CD4-positive, alpha-beta T cell treated with Interleukin-17A for 4 hours (primary cell): ENCODE measurements around the gene PLA2G6.
"Not testable (repeated sequence)": the region's sequence is repeated elsewhere in the genome, so short reads cannot be mapped to it uniquely, and the experiment has no call there.

Experiments
- DNase-seq: peaks from one replicate; pipeline ENCODE4 v3.0.0-alpha.2; 2020; ENCODE audit warnings: mixed read lengths

PLA2G6 gene

DNA sequence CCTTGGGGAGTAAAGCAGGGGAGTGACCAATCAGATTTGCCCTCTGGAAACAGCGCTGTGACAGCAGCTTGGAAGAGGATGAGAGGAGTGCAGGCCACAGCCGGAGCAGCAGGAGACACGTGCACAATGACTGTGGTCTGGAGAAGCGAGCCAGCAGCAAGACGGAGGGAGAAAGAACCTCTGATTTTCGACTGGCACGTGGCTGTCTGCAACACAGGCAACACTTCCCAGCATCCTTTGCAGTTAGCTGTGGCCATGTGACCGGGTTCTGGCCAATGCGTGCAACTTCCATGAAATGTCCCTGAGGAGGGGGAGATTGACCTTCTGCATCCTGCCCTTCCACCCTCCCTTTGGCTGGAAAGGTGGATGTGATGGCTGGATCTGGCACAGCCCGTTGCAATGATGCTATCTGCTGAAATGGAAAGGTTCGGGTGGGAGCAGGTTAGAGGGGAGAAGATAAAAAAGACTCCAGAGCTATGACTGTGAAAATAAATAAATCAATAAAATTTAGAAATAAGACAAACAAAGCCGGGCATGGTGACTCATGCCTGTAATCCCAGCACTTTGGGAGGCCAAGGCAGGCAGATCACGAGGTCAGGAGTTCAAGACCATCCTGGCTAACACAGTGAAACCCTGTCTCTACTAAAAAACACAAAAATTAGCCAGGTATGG lies 15.6 kb downstream of the PLA2G6 start:
- DNase-seq: no peak

DNA sequence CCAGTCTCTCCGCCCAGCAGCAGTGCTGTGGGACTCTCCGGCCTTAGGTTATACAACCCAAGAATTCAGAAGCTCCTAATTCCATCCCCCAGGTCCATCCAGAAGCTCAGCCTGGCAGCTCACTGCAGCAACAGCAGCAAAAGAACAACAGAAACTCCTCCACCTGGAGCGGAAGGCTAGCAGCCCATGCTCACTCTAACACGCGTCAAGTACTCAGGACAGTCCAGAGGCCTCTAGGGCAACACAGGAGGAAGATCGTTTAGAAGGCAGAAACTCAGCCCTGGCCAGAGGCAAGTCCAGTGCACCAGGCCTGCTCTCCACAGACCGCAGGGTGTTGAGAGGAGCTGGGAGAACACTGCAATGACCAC lies 17.1 kb downstream of the PLA2G6 start:
- DNase-seq: no peak

DNA sequence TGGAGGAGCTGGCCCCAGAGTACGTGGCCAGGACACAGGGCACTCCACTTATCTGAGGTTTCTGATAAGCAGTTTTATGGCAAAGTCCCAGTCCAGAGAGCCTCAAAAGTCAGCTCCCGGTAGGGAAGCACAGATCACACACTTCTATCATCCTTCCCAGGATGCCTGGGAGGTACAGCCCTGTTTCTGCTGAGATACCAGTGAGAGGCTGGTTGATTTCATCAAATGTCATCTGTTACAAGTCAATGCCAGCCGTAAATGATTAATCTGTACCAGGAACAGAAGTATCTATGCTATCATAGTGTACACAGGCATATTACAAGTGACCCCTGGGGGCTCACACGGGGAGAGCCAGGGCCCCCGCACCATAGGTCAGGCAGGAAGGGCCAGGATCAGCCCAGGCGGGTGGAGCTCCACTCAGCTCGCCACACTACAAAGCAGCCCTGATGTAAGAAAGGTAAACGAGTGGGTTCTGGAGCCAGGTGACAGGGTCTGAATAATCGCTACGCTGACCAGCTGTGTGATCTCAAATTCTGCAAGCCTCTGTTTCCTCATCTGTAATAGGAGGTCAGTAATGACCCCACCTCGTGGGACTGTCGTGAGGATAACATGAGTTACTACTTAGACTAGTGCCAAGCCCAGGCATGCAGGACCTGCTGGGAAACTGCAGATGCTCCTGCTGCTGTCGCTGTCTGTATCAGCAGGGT lies 17.6 kb downstream of the PLA2G6 start:
- no peak for DNase-seq

DNA sequence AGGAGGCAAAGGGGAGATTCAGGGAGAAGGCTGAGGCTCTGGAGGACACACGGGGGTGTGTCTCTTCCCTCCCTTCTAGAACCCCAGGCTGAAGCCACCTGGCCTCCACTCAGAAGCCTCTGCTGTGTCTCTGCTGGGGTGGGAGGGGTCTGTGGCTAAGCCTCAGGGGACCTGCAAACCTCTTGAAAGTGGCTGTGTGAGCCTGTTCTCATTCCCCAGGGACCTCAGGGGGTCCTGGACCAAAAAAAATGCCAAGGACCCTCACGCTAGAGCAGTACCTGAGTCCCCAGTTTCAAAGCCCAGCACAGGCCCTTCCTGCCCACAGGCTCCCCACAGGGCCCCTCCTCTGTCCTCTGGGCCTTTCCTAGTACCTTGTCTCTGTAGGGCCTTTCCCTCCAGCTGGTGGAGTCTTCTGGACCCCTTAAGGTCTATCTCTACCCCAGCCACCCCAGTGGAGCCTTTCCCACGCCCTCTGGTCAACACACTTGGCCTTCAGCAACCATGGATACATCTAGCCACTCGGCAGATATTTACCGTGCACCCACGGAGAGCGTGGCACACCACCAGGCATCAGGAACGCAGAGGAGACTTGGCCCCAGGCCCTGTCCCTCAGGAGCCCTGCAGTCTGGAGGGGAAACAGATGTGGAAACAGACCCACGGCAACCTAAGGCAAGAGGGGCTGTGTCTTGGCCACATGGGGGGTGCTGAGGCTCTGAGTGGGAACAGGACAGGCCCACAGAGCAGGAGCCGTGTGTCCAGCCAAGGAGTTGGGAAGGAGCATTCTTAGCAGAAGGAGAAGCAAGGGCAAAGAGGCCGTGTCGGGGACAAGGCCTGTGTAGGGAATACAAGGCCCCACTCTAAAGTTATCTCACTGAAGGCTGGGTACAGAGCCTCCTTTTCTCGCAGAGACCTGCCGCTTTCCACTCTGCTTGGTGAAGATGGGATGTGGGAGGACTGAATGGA lies 18.5 kb downstream of the PLA2G6 start:
- DNase-seq: no peak

DNA sequence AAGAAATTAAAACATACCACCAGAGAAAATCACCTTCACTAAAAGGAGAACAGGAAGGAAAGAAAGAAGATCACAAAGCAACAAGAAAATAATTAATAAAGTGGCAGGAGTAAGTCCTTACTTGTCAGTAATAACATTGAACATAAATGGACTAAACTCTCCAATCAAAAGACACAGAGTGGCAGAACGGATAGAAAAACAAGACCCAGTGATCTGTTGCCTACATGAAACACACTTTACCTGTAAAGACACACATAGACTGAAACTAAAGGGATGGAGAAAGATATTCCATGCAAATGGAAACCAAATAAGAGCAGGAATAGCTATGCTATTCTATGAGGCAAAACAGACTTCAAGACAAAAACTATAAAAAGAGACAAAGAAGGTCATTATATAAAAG lies 25.9 kb downstream of the PLA2G6 start:
- DNase-seq: no peak

DNA sequence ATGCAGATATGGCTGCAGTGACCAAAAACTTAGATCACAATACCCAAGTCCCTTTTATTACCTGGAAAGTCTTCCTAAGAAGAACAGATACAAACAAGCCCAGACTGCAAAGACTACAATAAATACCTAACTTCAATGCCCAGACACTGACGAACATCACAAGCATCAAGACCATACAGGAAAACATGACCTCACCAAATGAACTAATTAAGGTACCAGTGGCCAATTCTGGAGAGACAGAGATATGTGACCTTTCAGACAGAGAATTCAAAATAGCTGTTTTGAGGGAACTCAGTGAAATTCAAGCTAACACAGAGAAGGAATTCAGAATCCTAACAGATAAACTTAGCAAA lies 27.1 kb downstream of the PLA2G6 start:
- DNase-seq: not testable (repeated sequence)

DNA sequence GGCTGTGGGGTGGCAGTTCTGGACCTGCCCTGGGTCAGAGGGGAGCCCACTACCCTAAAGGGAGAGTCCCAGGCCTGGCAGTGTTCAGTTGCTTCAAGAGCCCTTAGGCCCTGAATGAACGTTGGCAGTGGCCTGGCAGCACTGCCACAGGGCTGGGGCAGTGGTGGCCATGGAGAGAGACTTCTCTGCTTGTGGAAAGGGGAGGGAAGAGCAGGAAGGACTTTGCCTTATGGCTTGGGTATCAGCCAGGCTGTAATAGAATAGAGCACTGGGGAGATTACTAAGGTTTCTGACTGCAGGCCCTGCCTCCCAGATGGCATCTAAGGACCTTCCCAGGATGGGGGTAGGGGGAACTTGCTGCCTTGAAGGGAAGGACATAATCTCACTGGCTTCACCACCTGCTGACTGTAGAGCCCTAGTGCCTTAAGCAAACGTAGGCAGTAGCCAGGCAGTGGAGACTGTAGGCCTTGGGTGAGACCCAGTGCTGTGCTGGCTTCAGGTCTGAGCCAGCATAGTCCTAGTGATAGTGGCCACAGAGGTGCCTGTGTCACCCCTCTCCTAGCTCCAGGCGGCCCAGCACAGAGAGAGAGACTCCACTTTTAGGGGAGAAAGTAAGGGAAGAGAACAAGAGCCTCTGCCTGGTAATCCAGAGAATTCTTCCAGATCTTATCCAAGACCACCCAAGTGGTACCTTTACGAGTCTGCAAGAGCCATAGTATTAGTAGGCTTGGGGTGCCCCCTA lies 27.6 kb downstream of the PLA2G6 start:
- no peak for DNase-seq

DNA sequence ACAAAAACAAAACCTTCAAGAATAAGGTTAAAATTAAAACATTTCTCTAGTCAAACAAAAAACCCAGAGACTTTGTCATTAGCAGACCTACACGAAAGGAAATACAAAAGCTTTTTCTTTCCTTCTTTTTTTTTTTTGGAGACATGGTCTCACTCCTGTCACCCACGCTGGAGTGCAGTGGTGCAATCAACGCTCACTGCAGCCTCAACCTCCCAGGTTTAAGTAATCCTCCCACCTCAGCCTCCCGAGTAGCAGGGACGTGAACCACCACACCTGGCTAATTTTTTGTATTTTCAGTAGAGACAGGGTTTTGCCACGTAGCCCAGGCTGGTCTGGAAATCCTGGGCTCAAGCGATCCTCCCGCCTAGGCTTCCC lies 30.5 kb downstream of the PLA2G6 start:
- no peak for DNase-seq

DNA sequence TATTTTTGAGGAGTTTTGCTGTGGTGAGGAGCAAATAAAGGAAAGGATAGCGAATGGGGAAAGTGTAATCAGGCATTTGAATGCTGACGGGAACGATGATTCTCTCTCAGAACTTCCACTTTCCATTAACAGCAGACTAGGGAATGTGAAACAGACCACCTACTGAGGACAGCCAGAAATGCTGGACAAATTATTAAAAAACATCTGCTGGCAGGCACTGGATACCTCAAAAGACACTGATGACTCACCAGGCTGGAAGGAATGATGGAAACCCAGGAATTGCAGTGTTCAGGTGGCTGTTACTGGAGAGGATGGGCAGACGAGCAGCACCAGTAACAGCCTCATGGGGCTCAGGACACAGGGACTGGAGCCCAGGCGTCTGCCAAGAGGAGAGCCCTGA lies 33.4 kb downstream of the PLA2G6 start:
- no peak for DNase-seq

DNA sequence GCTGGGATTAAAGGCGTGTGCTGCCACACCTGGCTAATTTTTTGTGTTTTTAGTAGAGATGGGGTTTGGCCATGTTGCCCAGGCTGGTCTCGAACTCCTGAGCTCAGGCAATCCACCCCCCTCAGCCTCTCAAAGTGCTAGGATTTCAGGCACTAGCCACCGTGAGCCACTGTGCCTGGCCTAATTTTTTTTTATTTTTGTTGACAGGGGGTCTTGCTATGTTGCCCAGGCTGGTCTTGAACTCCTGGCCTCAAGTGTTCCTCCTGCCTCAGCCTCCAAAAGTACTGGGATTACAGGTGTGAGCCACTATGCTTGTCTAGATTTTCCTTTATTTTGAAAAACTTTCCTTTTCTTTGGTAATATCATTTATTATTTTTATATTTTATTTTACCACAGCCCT lies 35.5 kb downstream of the PLA2G6 start:
- DNase-seq: not testable (repeated sequence)

DNA sequence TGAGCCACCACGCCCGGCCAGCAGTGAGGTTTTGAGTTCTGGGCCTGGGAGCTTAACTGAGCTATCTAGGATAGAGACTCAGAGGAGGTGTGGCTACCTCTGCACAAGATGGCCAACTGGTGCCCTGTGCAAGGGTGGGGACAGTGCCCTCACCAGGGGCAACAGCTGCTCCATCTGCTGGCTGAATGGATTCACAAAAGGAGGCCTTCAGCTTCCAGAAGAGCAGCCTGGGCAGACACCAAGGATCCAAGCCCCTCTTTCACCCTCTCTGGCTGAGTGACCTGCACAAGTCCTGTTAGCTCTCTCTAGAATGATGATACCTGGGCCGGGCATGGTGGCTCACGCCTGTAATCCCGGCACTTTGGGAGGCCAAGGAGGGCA lies 37.6 kb downstream of the PLA2G6 start:
- DNase-seq: no peak

DNA sequence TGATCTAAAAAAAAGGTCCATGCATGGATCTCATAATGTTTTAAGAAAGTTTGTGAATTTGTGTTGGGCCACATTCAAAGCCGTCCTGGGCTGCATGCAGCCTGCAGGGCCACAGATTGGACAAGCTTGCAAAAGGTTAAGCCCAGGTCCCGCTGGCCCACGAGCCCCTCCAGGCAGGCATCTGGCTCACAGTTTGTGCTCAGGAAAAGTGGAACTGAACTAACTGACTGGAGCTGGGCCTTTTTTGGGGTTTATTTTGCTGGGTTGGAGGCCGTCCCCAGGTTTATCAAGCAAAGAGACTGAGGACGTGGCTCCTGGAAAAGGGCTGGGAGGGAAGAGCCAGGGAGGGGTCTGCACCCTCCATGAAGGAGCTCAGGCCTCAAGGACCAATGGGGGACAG lies 39.0 kb downstream of the PLA2G6 start:
- no peak for DNase-seq

DNA sequence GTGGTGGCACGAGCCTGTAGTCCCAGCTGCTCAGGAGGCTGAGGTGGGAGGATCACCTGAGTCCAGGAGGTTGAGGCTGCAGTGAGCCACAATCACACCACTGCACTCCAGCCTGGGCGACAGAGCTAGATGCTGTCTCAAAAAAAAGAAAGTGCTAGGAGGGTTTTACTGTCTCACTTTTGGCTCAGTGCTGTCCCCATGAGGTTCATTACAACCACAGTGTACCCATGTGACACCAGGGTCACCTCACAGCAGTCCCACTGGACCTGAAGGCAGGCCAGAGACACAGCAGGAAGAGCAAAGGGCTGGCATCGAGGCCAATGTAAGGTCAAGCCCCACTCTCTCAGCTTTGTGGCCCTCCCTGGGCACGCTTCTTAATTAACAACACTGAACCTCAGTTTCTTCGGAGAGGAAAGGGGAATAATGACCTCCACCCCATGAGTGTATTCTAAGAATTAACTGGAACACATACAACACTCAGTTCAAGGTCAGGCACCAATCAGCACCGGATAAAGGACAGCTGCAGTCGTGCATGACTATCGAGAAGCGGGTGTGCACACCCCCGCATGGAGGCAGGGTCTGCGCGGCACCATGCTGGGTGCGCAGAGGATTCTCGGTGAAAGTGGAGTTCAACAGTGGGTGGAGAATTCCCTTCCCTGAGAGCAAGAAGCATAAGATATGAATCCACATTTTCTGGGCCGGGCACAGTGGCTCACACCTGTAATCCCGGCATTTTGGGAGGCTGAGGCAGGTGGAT lies 40.2 kb downstream of the PLA2G6 start:
- no peak for DNase-seq

DNA sequence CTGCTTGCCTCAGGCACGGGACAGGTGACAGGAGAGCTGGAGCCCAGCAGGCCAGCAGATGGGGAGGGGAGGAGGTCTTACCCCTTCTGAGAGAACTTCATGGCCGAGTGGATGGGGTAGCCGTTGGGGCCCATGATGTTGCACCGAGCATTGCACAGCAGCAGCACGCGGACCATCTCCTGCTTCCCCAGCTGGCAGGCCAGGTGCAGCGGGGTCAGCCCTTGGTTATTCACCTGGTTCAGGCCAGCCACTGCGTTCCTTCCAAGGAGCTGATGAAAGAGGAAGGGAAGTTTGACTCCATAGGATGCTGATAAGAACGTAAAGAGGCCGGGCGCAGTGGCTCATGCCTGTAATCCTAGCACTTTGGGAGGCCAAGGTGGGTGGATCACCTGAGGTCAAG lies 41.7 kb downstream of the PLA2G6 start:
- no peak for DNase-seq

DNA sequence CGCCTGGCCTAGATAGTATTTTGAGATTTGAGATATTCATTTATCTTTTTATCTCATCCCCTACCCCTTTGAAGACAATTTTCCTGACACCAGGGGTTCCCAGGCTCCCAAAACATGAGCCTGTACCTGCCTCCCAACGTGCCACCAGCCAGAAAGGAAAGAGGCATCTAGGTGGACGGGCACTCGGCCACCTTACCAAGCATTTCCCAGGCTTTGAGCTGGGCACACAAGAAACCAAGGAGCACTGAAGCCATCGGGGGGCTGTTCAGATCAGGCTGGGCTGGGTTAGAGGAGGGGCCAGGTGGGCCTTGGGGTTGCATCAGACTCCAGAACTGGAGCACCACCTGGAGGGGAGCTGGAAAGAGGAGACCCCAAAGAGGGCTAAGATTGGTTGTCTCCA lies 42.7 kb downstream of the PLA2G6 start:
- no peak for DNase-seq

DNA sequence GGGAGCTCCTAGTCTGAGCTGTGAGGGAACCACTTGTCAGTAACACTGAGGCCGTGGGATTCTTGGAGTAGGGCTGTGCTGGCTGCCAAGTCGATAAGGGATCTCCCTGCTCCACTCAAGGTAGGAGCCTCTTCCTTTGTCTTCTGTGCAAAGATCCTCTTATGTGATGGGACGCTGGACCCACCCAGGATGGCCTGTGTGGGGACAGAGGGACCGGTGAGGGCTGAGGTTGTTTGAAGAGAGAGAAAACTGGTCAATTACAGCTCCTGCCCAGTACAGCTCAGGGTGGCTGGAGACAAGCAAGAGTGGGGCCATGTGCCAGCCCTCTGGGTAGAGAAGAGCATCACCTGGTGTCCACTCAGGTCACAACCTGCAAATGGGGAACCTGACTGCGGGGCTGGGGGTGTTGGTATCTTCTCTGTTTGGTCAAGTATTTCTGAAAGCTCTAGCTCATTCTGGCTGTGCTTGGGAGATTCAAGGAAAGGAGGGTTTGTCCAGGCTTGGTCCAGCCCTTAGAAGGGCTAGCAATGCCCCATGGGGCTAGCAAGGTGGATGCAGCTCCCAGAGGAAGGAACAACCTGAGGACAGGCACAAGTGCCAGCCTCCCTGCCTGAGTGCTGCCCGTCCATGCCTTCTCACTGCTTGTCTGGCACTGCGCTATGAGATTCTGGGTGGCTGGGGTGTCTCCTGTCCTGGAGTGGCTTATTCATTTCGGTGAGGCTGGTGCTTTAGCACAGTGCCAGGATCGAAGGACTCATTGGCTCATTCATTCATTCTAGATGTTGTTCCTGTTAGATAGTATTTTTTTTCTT lies 43.5 kb downstream of the PLA2G6 start:
- DNase-seq: no peak

DNA sequence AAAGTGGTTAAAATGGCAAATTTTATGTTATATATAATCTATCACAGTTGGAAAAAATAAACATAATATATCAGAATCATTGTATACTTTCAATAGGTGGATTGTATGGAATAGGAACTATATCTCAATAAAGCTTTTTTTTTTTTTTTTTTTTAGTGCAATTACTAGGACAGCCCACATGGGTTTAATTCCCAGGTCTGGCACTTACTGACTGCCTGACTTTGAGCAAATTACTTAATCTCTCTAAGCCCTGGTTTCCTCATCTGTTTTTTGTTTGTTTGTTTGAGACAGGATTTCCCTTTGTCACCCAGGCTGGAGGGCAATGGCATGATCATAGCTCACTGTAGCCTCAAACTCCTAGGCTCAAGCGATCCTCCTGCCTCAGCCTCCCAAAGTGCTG lies 45.0 kb downstream of the PLA2G6 start:
- no peak for DNase-seq

DNA sequence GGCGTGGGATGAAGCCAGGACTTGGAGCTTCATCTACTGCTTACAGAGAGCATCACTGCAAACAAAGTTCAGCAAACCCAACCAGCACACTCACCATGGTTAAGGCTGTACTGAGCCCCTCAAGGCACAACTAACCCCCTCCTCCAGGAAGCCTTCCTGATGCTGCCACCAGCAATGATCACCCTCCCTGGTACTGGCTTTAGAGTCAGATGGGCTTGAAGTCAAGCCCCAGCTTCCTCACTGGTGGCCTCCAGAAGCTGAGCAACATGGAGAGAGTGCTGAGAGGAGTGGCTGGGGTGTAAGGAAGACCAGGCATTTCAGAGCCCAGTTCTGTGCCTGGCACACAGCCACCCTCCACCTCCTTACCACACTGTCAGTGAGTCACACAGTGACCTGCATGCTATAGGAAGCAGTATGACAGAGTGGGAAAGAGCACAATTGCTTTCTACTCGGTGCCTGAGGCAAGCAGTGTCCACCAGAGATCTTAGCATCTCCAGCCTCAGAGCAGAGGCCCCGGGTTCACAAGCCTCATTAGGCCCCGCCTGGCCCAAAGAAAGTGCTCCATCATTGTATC lies 46.4 kb downstream of the PLA2G6 start:
- DNase-seq: no peak

DNA sequence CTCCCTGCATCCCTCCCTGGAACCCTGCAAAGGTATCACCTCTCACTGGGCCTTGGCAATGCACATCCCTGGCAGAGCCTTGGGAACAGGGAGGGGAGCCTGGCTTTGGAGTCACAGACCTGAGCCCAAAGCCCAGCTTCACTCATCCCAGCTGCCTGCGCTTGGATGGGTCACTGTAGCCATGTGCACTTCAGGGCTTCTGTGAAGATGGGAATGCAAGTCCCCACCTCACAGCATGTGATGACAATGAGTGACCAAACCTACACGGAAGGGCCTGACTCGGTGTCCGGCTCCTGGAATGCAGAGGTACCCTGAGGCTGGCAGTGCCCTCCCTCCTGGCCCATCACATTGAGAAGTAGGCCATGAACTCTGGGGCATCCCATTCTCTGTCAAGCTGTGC lies 48.3 kb downstream of the PLA2G6 start:
- DNase-seq: no peak

DNA sequence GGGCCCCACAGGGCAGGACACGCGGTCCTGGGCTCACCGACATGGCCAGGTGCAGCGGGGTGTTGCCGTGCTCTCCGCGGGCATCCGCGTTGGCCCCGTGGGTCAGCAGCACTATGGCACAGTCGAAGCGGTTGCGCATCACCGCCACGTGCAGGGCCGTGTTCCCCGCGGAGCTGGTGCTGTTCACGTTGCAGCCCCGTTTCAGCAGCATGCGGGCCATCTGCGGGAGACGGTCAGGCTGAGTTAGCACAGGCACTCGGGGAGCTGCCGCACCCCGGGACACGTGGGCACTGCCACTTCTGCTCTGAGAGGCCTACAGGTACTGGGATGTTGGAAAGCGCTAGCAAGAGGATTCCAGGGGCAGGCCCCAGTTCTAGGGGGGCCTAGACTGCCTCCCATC lies 48.8 kb downstream of the PLA2G6 start:
- DNase-seq: no peak

DNA sequence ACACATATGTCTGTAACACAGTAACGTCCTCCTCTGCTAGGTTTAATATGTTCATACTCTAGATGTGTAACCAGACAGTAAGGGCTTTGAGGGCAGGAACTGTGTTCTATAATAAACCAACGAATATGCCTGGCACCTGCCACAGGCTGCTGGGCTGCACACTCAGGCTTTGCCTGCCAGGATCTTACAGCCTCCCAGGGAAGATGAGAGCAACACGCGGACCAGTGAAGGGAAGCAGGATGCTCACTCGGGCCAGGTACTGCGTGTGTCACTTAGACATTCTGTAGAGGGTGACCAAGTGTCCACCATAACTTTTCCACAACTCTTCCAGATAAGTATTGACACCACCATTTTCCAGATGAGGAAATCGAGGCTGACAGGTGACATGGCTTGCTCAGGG lies 49.5 kb downstream of the PLA2G6 start:
- DNase-seq: no peak
